SJCRH30 (cell line): ENCODE measurements around the gene SLC9A9. TPM values are rescaled to one million over a fixed set of nuclear protein-coding genes. Genes with fewer than 3 reads are reported as not detected.
A peak's percentile ranks its signal among the peaks of the same experiment; 100 is the strongest.

Experiments used
- DNase-seq, 2 experiments: peaks; one replicate each; pipeline ENCODE4 v3.0.0-alpha.2; 2015 to 2020
- H3K27ac ChIP-seq: fragments of 250-450 bp; sonication (Bioruptor Pico); 2 replicates; pipeline ENCODE4 v1.5.1; 2020; ENCODE audit warnings: mild to moderate bottlenecking, moderate library complexity
- H3K27me3 ChIP-seq: fragments of 250-450 bp; sonication (Bioruptor Pico); 2 replicates; pipeline ENCODE4 v1.5.1; 2020; ENCODE audit warnings: mild to moderate bottlenecking, moderate library complexity
- H3K36me3 ChIP-seq: fragments of 250-450 bp; sonication (Bioruptor Pico); 2 replicates; pipeline ENCODE4 v1.5.1; 2020; ENCODE audit warnings: mild to moderate bottlenecking, moderate library complexity
- H3K4me1 ChIP-seq: fragments of 250-450 bp; sonication (Bioruptor Pico); 2 replicates; pipeline ENCODE4 v1.5.1; 2020; ENCODE audit warnings: mild to moderate bottlenecking, moderate library complexity
- H3K4me3 ChIP-seq: fragments of 250-450 bp; sonication (Bioruptor Pico); 2 replicates; pipeline ENCODE4 v1.5.1; 2020; ENCODE audit warnings: mild to moderate bottlenecking, moderate library complexity
- H3K9me3 ChIP-seq: fragments of 250-450 bp; sonication (Bioruptor Pico); replicated peaks from 2 replicates; pipeline ENCODE4 v1.5.1; 2020; ENCODE audit warnings: mild to moderate bottlenecking, moderate library complexity
- total RNA-seq: library from RNA; depleted of rRNA; stranded (reverse); fragments of >200 nt; shearing (Covaris generic); gene quantifications from 2 replicates; pipeline ENCODE4 v1.2.3, GENCODE V29; 2014

Gene SLC9A9
- total RNA-seq, 1 experiment from 2014 or later = 1.4 TPM

DNA sequence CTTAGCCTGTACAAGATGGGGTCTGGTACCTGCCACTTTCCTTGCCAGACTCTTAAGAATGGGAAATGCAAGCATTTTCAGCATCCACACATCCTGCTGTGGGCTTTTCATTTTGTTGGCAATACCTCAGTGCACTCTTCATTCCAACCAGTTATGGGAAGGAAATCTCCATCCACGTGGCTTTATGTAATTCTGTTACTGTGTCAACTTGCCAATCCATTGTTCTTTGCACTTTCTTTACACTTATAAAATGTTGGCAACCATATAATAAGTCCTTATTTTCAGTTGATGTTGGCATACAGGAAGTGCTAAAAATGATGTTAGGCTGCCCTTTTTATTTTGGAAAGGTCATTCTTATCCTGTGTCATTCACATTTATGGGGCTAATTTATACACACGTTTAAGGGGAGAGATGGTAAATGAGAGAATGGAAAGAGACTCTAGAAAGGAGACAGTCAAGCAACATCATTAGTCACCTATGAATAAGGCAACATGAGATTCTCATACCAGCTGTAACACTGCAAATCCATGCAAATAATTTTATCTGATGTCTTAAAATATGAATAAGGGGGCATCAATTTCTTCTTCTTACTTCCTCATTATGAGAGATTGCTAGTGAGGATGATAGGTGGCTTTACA lies 490.0 kb downstream of the SLC9A9 start:
- H3K9me3 ChIP-seq = no peaks in the 10 kb centered on the region
- H3K4me1 ChIP-seq = no peaks in the 10 kb centered on the region
- DNase-seq = no peak
- peaks cover 4% of the 10 kb centered on the region for H3K27me3 ChIP-seq
- H3K27ac ChIP-seq = no peak overlapping the region
- no peak overlapping the region for H3K4me3 ChIP-seq
- H3K36me3 ChIP-seq = no peaks in the 10 kb centered on the region

DNA sequence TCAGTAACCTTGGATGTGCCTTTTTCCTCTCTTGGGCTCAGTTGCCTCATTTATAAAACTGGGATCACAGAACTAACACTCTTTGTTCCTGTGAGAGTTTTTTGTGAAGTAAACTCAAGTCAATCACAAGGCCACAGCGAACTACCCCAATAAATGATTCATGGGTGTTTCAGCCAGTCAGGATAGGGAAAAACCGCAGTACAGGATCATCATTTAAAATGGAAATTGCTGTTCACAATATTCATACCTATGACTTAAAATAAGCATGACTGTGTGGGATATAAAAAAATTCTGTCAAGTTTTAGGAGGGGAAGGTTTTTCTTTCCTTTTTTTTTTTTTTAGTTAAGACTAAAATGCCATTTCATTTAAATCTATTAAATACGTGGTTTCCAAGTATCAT lies 490.6 kb downstream of the SLC9A9 start:
- Histone ChIP-seq H3K36me3 (no peaks in the 10 kb centered on the region), H3K27ac (no peak overlapping the region), H3K27me3 (peaks cover 4% of the 10 kb centered on the region), H3K9me3 (no peaks in the 10 kb centered on the region), H3K4me3 (no peak overlapping the region), H3K4me1 (no peaks in the 10 kb centered on the region)
- DNase-seq = no peak

DNA sequence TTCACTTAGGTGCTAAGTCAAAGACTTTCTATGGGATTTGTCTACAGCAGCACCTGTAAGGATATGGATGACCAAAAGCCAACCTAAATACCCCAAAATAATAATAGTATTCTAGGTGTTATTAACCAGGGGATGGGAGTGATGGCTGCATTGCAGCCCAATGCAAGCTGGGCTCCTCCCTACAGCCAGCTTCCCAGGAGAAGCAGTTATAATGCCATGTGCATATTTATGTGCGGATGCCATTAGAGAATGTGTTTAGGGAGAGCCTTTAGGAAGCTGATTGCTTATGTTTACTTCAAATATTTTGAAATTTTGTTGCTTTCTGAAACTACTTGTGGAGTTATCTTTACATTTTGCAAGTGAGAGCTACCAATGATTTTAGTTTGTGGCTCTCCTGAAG lies 491.4 kb downstream of the SLC9A9 start:
- Histone ChIP-seq H3K36me3 (no peaks in the 10 kb centered on the region), H3K27me3 (peaks cover 4% of the 10 kb centered on the region), H3K27ac (no peak overlapping the region), H3K4me1 (no peaks in the 10 kb centered on the region), H3K9me3 (no peaks in the 10 kb centered on the region), H3K4me3 (no peak overlapping the region)
- DNase-seq = no peak

DNA sequence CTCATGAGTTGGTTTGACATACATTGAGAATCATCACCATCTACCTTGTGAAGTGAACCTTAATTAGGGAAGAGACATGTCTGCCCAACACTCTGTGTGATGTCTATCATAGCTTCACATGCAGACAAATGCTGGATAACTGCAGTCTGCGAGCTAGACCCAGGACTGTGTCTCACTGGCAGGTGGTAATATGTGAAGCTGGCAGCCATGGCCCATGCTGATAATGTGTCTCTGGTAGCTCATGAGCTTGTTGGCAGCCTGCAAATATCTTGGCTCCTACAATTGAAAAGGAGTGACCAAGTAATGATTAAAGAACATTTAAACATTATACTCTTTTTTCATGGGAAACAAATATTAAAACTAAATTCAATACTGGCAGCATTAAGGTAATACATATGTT lies 493.9 kb downstream of the SLC9A9 start:
- Histone ChIP-seq H3K4me1 (no peaks in the 10 kb centered on the region), H3K4me3 (no peak overlapping the region), H3K9me3 (no peaks in the 10 kb centered on the region), H3K27ac (no peak overlapping the region), H3K36me3 (no peaks in the 10 kb centered on the region), H3K27me3 (no peaks in the 10 kb centered on the region)
- no peak for DNase-seq

DNA sequence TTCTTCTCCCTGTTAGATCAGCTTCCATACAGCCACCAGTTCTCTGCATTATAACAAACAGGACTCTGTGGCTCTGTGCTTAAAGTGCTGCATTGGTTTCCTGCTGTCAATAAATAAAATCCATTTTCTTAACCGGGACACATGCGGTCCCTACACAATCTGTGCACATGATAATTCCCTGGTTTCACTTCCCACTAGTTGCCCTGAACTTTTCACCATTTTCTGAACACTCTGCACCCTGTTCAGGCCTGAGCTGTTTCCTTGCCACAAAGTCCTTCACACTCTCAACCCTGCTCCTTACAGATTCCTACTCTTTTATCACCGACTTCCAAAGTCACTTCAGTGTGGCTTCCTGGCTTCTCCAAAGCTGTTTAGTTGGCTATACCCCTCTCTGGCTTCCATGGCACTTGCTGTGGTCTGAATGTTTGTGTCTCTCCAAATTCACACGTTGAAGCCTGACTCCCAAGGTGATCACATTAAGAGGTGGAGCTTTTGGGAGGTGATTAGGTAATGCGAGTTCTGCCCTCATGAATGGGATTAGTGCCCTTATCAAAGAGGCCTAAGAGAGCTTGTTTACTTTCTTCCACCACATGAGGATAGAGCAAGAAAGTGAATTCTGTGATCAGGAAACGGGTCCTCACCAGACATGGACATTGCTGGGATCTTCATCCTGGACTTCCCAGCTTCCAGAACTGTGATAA lies 495.3 kb downstream of the SLC9A9 start:
- DNase-seq = no peak
- Histone ChIP-seq H3K4me1 (no peaks in the 10 kb centered on the region), H3K27me3 (no peaks in the 10 kb centered on the region), H3K9me3 (no peaks in the 10 kb centered on the region), H3K36me3 (no peaks in the 10 kb centered on the region), H3K4me3 (no peak overlapping the region), H3K27ac (no peak overlapping the region)

DNA sequence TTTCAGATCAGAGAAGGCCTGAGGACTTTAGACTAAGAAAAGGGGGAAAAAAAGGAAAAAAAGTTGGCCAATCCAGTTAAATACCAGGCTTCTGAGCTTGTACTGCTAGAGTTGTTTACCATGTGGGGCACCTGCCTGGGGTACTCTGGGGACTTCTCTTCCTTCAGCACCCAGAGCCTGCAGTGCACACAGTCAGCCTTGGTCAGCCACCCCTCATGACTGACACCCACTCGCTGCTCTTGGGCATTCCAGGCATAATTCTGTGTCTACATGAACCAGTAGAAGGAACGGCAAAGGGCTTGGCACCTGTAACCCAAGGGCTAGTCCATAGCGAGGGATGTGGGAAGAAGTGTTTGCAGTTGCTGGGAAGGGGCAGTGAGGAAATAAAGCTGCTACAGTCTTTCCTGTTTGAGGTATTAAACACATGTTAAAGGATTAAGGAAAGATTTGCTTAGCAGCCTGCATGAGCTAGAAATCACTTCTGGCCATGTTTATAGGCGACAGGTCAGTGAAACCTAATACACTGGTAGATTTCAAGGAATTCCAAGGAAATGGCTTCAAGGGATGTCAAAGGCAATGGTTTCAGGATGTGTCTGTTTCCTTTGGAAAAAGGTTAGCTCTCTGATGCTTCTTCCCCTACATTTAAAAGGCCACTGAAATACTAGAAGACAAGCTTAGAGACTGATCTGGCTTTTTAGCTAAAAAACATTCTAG lies 496.2 kb downstream of the SLC9A9 start:
- no peaks in the 10 kb centered on the region for H3K9me3 ChIP-seq
- peak in 1 of 2 experiments; percentile 9 for DNase-seq
- H3K27ac ChIP-seq = no peak overlapping the region
- H3K36me3 ChIP-seq = no peaks in the 10 kb centered on the region
- no peaks in the 10 kb centered on the region for H3K4me1 ChIP-seq
- H3K27me3 ChIP-seq = no peaks in the 10 kb centered on the region
- no peak overlapping the region for H3K4me3 ChIP-seq

DNA sequence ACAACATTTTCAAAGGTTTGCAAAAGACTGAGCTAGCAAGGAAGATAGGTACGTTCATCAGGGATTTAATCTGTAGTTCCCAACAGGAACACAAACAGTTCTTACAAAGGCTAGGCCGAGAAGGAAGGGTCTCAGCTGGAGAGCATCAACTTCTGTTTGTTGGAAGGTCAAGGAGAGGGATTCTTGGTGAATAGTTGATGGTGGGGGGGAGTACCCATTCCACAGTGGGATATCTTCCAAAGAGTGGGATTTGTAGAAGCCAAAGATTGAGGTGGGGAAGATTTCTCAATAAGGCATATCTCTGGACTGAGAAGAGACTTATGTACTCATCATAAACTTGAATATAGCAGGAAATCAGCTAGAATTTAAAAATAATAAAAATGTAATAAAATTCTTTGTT lies 496.9 kb downstream of the SLC9A9 start:
- Histone ChIP-seq H3K9me3 (no peaks in the 10 kb centered on the region), H3K27ac (no peak overlapping the region), H3K4me1 (no peaks in the 10 kb centered on the region), H3K4me3 (no peak overlapping the region), H3K36me3 (no peaks in the 10 kb centered on the region), H3K27me3 (no peaks in the 10 kb centered on the region)
- no peak for DNase-seq

DNA sequence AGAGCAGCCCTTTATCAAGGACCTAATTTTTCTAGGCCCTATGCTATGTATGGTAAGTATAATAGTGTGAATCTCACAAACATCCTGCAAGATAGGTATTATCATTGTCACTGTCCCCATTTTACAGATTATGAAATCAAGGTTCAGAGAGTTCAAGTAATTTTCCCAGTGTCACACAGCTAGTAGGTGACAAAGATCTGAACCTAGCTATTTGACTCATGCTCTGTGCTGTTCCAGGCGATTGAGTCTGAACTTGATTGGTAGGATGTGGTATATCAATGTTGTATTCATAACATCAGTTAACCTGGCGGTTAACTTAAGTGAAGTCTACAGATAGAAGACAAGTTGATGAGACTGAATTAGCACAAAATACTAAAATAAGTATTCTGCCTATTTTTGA lies 498.8 kb downstream of the SLC9A9 start:
- Histone ChIP-seq H3K36me3 (no peaks in the 10 kb centered on the region), H3K4me1 (no peaks in the 10 kb centered on the region), H3K27ac (no peak overlapping the region), H3K4me3 (no peak overlapping the region), H3K27me3 (no peaks in the 10 kb centered on the region), H3K9me3 (no peaks in the 10 kb centered on the region)
- DNase-seq = no peak

DNA sequence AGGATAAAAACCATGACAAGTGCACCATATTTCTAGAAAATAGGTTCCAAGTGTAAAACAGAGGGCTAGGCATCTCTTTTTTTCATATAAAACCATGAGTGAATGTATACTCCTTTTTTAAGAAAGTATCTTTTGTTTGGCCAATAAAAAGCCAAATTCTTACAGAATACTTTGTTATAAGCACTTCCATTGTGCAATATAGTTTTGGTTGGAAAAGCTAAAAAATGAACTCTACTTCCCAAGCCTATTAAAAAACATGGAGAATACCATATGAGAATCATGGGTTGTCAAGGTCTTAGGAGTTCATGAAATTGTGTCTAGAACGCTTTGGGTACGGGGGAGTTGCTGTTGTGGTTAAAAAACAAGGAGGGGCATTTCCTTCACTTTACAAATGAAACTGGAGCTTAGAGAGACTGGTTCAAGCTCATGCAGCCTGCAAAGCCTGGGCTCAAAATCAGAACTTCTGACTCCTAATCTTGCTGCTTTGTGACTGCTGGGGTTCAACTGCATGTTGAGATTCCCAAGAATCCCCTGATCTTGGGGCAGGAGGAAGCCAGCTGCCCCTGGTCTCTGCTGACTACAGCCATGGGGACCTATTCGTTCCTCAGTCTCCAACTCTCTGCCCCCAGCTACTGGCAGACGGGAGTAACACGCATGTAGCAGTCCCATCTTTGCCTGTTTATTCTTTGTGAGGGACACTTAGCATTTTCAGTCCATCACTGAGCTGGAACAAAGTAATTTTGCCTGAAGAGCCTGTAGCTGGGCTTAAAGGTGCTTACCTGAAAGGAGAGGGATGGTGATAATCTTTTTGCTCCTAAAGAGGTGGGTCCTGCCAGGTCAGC lies 499.6 kb downstream of the SLC9A9 start:
- no peaks in the 10 kb centered on the region for H3K27me3 ChIP-seq
- no peak overlapping the region for H3K27ac ChIP-seq
- DNase-seq = peak in 1 of 2 experiments; percentile 5
- no peaks in the 10 kb centered on the region for H3K9me3 ChIP-seq
- no peaks in the 10 kb centered on the region for H3K4me1 ChIP-seq
- H3K4me3 ChIP-seq = no peak overlapping the region
- no peaks in the 10 kb centered on the region for H3K36me3 ChIP-seq

DNA sequence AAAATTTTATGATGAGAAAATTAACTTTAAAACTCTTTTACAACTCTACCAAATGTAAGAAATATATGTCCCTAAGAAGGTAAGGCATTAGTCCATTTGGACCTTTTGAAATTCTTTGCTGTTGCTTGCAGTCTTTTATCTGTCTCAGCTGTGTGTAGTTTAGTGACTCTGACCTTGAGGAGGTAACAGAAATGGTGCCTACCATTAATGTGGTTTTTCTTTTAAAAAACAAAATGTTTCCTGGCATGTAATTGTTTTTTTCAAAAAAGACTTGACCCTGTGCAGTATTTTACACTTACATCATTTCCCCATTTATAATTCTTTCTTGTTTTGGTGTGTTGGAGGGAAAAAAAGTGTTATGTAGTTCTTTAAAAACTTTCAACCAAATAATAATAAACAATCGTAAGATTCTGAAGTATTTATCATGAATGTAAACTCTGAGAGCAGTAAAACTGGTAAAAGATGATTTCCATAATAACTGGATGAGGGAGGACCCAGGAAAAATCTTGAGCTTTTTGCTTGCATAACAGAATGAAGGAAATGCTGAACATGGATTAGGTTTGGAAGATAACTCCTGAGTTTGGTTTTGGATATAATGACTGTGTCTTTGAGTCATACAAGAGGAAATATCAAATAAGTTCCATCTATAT lies 503.6 kb downstream of the SLC9A9 start:
- Histone ChIP-seq H3K36me3 (no peaks in the 10 kb centered on the region), H3K9me3 (no peaks in the 10 kb centered on the region), H3K27ac (no peak overlapping the region), H3K27me3 (0 out of 2 replicates have a peak, but pooled peaks cover 4% of the 10 kb centered on the region), H3K4me3 (no peak overlapping the region), H3K4me1 (no peaks in the 10 kb centered on the region)
- no peak for DNase-seq

DNA sequence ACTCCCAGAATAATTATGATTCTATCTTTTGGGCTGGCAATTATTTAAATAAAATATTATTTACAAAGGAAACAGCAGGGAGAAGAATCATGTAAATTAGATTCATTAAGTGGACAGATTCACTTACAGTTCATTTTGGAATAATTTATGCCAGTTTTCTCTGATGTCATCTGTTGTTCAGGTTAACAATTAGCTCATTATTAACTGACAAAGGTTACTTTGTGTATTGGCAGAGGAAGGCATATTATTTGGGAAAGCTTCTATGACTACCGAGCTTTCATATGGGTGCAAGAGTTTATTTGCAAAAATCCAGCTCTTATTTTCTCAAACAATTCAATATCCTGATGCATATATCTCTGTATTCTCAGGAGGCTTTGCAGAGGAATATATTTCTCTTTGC lies 504.3 kb downstream of the SLC9A9 start:
- Histone ChIP-seq H3K36me3 (no peaks in the 10 kb centered on the region), H3K9me3 (no peaks in the 10 kb centered on the region), H3K4me1 (no peaks in the 10 kb centered on the region), H3K4me3 (no peak overlapping the region), H3K27ac (no peak overlapping the region), H3K27me3 (0 out of 2 replicates have a peak, but pooled peaks cover 4% of the 10 kb centered on the region)
- no peak for DNase-seq

DNA sequence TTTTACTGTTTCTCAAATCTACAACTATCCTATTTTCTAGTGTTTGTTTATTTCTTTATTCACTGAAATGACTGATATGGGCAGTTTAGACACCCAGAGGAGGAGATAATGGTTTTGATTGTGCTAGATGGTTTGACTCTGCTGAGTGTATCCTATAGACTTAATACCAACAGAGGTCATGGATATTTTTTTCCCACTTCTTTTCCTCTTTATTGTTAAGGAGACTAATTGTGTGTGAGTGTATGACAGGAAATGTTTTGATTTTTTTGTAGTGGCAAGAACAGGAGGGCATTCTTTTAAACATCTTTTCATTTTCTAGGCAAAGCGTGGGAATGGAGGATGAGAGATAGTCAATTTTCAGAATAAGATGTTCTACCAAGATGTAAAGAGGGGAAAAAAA lies 505.2 kb downstream of the SLC9A9 start:
- H3K4me3 ChIP-seq = no peak overlapping the region
- DNase-seq = no peak
- H3K27ac ChIP-seq = no peak overlapping the region
- 0 out of 2 replicates have a peak, but pooled peaks cover 4% of the 10 kb centered on the region for H3K27me3 ChIP-seq
- no peaks in the 10 kb centered on the region for H3K4me1 ChIP-seq
- no peaks in the 10 kb centered on the region for H3K9me3 ChIP-seq
- H3K36me3 ChIP-seq = no peaks in the 10 kb centered on the region

DNA sequence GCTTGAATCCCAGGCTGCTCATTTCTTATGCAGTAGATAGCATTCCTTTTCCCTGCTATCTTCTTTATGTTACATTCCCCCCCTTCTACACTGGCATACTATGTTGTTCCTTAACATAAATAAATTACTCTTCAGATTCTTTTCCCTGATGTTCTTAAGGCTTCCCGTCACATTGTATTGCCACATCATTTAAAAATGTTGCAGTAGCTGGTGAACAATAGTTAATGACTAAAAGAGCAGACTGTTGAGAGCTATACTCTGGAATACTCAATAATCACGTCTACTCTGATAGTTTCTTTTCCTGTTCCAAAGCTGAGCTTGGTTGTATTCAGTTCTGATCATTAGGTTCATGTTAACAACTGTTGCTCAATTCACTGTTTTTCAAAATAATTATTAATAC lies 508.8 kb downstream of the SLC9A9 start:
- no peak overlapping the region for H3K4me3 ChIP-seq
- 0 out of 2 replicates have a peak, but pooled peaks cover 4% of the 10 kb centered on the region for H3K27me3 ChIP-seq
- H3K27ac ChIP-seq = no peak overlapping the region
- no peaks in the 10 kb centered on the region for H3K9me3 ChIP-seq
- DNase-seq = no peak
- H3K4me1 ChIP-seq = no peaks in the 10 kb centered on the region
- H3K36me3 ChIP-seq = no peaks in the 10 kb centered on the region

DNA sequence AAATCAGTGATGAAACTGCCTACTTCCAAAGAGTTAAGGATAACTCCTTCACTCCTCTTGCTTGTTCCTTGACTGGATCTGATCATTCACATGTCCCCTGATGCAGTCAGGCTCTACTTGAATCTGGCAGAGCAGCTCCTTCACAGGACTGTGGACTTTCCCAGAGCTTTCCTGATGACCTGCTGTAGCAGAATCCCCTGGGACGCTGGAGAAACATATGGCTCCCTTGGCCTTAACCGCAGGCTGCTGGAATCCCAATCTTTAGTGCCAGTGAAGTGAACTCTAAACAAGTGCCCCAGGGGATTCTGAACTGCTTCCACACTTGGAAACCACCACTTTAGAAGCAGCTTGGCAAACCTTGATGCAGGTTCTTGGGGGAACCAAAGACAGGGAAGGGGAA lies 510.9 kb downstream of the SLC9A9 start:
- Histone ChIP-seq H3K4me1 (no peaks in the 10 kb centered on the region), H3K4me3 (no peak overlapping the region), H3K27ac (no peak overlapping the region), H3K9me3 (no peaks in the 10 kb centered on the region), H3K27me3 (0 out of 2 replicates have a peak, but pooled peaks cover 4% of the 10 kb centered on the region), H3K36me3 (no peaks in the 10 kb centered on the region)
- peak; percentile 42 to 56 for DNase-seq
